Measurements from ENCODE around the gene CRYBB2.

DNA sequence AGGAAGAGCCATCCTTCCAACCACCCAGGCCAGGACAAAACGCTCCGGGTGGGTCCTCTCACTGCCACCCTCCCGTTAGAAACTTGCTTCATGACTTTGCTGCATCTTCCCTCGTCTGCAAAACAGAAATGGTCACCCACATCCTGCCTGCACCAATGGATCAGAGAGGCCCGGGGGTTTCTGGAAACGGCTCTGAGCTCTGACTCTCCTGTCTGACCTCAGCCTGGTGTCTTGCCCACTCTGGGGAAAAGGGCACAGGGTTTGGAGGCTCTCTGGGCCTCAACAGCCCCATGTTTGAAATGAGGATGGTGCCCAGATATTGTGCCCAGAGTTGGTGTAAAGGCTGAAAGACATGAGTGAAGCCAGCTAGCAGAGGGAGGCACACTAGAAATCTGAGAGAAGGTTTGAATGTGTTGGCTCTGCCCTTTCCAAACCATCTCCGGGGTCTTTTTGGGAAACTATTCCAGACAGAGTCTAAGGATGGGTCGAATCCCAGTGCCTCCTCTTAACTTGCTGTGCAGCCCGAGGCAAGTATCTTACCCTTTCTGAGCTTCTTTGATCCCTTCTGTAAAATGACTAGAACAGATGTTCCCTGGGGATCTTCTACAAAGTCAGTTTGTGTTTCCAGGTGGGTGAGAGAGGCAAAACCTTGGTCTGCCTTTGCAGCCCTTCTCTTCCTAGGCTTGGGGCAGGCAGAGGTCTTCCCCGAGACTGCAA lies 17.7 kb upstream of the CRYBB2 start:
- TF ChIP-seq POLR2A (IDR thresholded peaks at IDR 0.05; ENCODE audit: low read length) (no peak), GATA1 (IDR thresholded peaks at IDR 0.05; ENCODE audit: low read depth, low read length) (no peak)
